ENCODE results near the gene CHDH.

The CHDH gene

DNA sequence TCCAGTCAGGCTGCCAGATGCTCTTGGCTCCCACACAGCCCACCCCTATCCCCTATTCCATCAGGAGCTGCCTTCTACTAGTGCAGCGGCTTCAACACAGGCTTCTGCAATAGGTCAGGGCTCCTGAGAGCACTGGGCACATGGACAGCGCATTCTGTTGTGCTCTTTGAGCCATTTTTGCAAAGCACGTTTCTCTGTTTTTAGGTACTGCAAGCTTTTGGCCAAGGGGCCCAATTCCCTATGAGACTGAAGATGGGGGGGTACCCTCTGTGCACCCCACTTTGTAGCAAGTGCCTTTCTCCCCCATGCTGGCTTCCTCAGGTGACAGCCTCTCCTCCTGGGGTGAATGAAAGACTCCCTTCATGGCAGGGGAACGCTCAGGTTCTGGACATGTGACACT lies 31.2 kb downstream of the CHDH start:
- Histone ChIP-seq H3K9me3 (ENCODE audit: insufficient read depth, low read length, severe bottlenecking) (no peaks in the 10 kb centered on the region), H2AFZ (ENCODE audit: low read depth, low read length) (no peak overlapping the region), H3K4me1 (ENCODE audit: insufficient read depth, low read length) (peaks cover 19% of the 10 kb centered on the region), H3K27ac (ENCODE audit: low read length) (no peak overlapping the region), H3K27me3 (ENCODE audit: insufficient read depth, low read length, poor library complexity) (peaks cover 15% of the 10 kb centered on the region), H3K36me3 (ENCODE audit: insufficient read depth, low read length) (no peaks in the 10 kb centered on the region), H3K4me2 (ENCODE audit: insufficient read depth, low read length) (no peak overlapping the region), H3K79me2 (ENCODE audit: insufficient read depth, low read length) (no peaks in the 10 kb centered on the region), H4K20me1 (ENCODE audit: insufficient read depth, low read length) (peaks cover 14% of the 10 kb centered on the region), H3K4me3 (ENCODE audit: low read depth in 1 of 2, low read length in 2 of 2) (no peak overlapping the region), H3K9ac (ENCODE audit: low read depth, low read length) (no peak overlapping the region)
- DNase-seq: no peak
- ATAC-seq (ENCODE audit: insufficient read depth, low read depth): no peak
- TF ChIP-seq, protein P1, sequence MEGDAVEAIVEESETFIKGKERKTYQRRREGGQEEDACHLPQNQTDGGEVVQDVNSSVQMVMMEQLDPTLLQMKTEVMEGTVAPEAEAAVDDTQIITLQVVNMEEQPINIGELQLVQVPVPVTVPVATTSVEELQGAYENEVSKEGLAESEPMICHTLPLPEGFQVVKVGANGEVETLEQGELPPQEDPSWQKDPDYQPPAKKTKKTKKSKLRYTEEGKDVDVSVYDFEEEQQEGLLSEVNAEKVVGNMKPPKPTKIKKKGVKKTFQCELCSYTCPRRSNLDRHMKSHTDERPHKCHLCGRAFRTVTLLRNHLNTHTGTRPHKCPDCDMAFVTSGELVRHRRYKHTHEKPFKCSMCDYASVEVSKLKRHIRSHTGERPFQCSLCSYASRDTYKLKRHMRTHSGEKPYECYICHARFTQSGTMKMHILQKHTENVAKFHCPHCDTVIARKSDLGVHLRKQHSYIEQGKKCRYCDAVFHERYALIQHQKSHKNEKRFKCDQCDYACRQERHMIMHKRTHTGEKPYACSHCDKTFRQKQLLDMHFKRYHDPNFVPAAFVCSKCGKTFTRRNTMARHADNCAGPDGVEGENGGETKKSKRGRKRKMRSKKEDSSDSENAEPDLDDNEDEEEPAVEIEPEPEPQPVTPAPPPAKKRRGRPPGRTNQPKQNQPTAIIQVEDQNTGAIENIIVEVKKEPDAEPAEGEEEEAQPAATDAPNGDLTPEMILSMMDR (IDR thresholded peaks at IDR 0.05; ENCODE audit: borderline replicate concordance, extremely low read depth, low read length, poor library complexity, severe bottlenecking): no peak
- TF ChIP-seq EZH2 (IDR thresholded peaks at IDR 0.05; ENCODE audit: borderline replicate concordance, low read depth, low read length, severe bottlenecking): no peak

DNA sequence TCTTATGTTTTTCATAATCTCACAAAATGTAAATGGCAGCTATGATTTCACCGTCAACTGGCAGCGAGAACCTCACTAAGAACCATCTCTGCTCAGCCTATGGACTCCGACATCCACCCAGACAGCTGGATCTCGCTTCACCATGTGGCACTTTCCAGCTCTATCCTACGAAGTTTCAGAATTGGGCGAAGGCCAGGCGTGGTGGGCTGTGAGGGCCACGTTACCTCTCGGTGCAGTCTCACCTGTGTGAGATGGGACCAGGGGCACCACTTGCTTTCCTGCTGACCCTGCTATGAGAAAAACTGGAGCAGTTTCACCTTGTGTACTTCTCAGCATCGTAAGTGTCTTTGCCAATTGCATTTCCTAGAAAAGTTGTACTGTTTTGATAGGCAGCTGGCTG lies 32.3 kb downstream of the CHDH start:
- no peak for ATAC-seq (ENCODE audit: insufficient read depth, low read depth)

DNA sequence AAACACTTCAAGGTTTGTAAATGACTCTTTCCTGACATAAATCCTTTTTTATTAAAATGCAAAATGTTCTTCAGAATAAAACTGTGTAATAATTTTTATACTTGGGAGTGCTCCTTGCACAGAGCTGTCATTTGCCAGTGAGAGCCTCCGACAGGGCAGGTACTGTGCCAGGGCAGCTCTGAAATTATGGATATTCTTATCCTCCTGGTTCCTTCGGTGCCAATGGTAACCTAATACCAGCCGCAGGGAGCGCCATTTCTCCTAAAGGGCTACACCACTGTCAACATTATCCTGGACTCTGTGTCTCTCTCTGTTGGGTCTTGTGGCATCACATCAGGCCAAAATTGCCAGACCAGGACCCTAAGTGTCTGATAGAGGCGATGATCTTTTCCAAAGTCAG lies 33.0 kb downstream of the CHDH start:
- Histone ChIP-seq H3K36me3 (ENCODE audit: insufficient read depth, low read length) (no peaks in the 10 kb centered on the region), H2AFZ (ENCODE audit: low read depth, low read length) (no peak overlapping the region), H3K9ac (ENCODE audit: low read depth, low read length) (no peak overlapping the region), H4K20me1 (ENCODE audit: insufficient read depth, low read length) (peaks cover 12% of the 10 kb centered on the region), H3K4me1 (ENCODE audit: insufficient read depth, low read length) (peaks cover 11% of the 10 kb centered on the region), H3K4me2 (ENCODE audit: insufficient read depth, low read length) (no peak overlapping the region), H3K27me3 (ENCODE audit: insufficient read depth, low read length, poor library complexity) (peaks cover 11% of the 10 kb centered on the region), H3K4me3 (ENCODE audit: low read depth in 1 of 2, low read length in 2 of 2) (no peak overlapping the region), H3K27ac (ENCODE audit: low read length) (no peak overlapping the region), H3K79me2 (ENCODE audit: insufficient read depth, low read length) (no peaks in the 10 kb centered on the region), H3K9me3 (ENCODE audit: insufficient read depth, low read length, severe bottlenecking) (no peaks in the 10 kb centered on the region)
- ATAC-seq (ENCODE audit: insufficient read depth, low read depth) (no peak), DNase-seq (no peak)
- TF ChIP-seq EZH2 (IDR thresholded peaks at IDR 0.05; ENCODE audit: borderline replicate concordance, low read depth, low read length, severe bottlenecking): no peak
- TF ChIP-seq, protein P1 (IDR thresholded peaks at IDR 0.05; ENCODE audit: borderline replicate concordance, extremely low read depth, low read length, poor library complexity, severe bottlenecking): no peak

More for the DNA sequence above, 32.3 kb downstream of the CHDH start:
- no peak for TF ChIP-seq EZH2 (IDR thresholded peaks at IDR 0.05; ENCODE audit: borderline replicate concordance, low read depth, low read length, severe bottlenecking)
- TF ChIP-seq, protein P1 (IDR thresholded peaks at IDR 0.05; ENCODE audit: borderline replicate concordance, extremely low read depth, low read length, poor library complexity, severe bottlenecking): no peak
- Histone ChIP-seq H3K36me3 (ENCODE audit: insufficient read depth, low read length) (no peaks in the 10 kb centered on the region), H3K27ac (ENCODE audit: low read length) (no peak overlapping the region), H3K9ac (ENCODE audit: low read depth, low read length) (no peak overlapping the region), H3K4me3 (ENCODE audit: low read depth in 1 of 2, low read length in 2 of 2) (no peak overlapping the region), H3K9me3 (ENCODE audit: insufficient read depth, low read length, severe bottlenecking) (no peaks in the 10 kb centered on the region), H3K27me3 (ENCODE audit: insufficient read depth, low read length, poor library complexity) (peaks cover 15% of the 10 kb centered on the region), H4K20me1 (ENCODE audit: insufficient read depth, low read length) (peaks cover 12% of the 10 kb centered on the region), H3K4me2 (ENCODE audit: insufficient read depth, low read length) (no peak overlapping the region), H3K4me1 (ENCODE audit: insufficient read depth, low read length) (peaks cover 18% of the 10 kb centered on the region), H3K79me2 (ENCODE audit: insufficient read depth, low read length) (no peaks in the 10 kb centered on the region), H2AFZ (ENCODE audit: low read depth, low read length) (no peak overlapping the region)
- no peak for DNase-seq

DNA sequence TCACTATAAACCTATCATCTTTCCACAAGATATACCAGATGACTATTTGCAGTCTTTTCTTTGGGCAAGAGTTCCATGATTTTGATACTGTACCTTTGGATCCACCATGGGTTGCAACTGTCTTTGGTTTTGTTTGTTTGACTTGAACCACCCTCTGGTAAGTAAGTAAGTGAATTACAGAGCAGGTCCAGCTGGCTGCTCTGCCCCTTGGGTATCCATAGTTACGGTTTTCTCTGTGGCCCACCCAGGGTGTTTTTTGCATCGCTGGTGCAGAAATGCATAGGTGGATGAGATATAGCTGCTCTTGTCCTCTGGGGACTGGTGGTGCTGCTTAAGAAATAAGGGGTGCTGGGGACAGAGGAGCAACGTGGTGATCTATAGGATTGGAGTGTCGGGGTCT lies 33.8 kb downstream of the CHDH start:
- Histone ChIP-seq H3K79me2 (ENCODE audit: insufficient read depth, low read length) (no peaks in the 10 kb centered on the region), H3K4me2 (ENCODE audit: insufficient read depth, low read length) (no peak overlapping the region), H3K9me3 (ENCODE audit: insufficient read depth, low read length, severe bottlenecking) (no peaks in the 10 kb centered on the region), H3K36me3 (ENCODE audit: insufficient read depth, low read length) (no peaks in the 10 kb centered on the region), H4K20me1 (ENCODE audit: insufficient read depth, low read length) (peaks cover 7% of the 10 kb centered on the region), H3K4me3 (ENCODE audit: low read depth in 1 of 2, low read length in 2 of 2) (no peak overlapping the region), H2AFZ (ENCODE audit: low read depth, low read length) (no peak overlapping the region), H3K27ac (ENCODE audit: low read length) (no peak overlapping the region), H3K4me1 (ENCODE audit: insufficient read depth, low read length) (peaks cover 3% of the 10 kb centered on the region), H3K9ac (ENCODE audit: low read depth, low read length) (no peak overlapping the region), H3K27me3 (ENCODE audit: insufficient read depth, low read length, poor library complexity) (peaks cover 4% of the 10 kb centered on the region)
- no peak for DNase-seq
- no peak for ATAC-seq (ENCODE audit: insufficient read depth, low read depth)
- TF ChIP-seq, protein P1 (IDR thresholded peaks at IDR 0.05; ENCODE audit: borderline replicate concordance, extremely low read depth, low read length, poor library complexity, severe bottlenecking): no peak
- TF ChIP-seq EZH2 (IDR thresholded peaks at IDR 0.05; ENCODE audit: borderline replicate concordance, low read depth, low read length, severe bottlenecking): no peak
